C4-2B (cell line): Measurements from ENCODE around the gene RPF1.

Experiments
- CTCF ChIP-seq: fragments of 450-650 bp; conservative IDR thresholded peaks from 2 replicates; pipeline ENCODE4 v1.5.1; 2017; ENCODE audit warnings: mild to moderate bottlenecking
- ZFX ChIP-seq: fragments of 450-650 bp; IDR thresholded peaks from 2 replicates; pipeline ENCODE4 v1.6.1; 2017

- TF ChIP-seq CTCF: no peak
- TF ChIP-seq ZFX: no peak
These were observed 42.0 kb upstream of the RPF1 start for GRCh38 chr1:84436876-84437655.
